ENCODE data around the gene NFIB.
A peak's percentile ranks its signal among the peaks of the same experiment; 100 is the strongest.

Gene NFIB

GRCh38 chr9:14347406-14348122 is 33.6 kb upstream of the NFIB start:
- peak overlapping the region in 8 of 11 experiments; percentile 81 to 91 (median 86); a peak in 13 of 22 replicates for H3K4me2 ChIP-seq
- no peak for TF ChIP-seq Cebpa-rat (IDR thresholded peaks at IDR 0.05)
- no peaks in the 10 kb centered on the region; a peak in 1 of 22 replicates for H3K36me3 ChIP-seq
- H3K27ac ChIP-seq = no peak overlapping the region
- peaks cover 27 to 34% (median 30%) of the 10 kb centered on the region in 11 experiments for H3K9me3 ChIP-seq (replicated peaks in 1 of 11)
- peaks cover 0 to 29% (median 12%) of the 10 kb centered on the region in 11 experiments; a peak in 9 of 22 replicates for H4K20me1 ChIP-seq
- peak overlapping the region in 9 of 10 experiments; percentile 22 to 62 (median 47); a peak in 6 of 20 replicates for H3K4me3 ChIP-seq
- H3K9ac ChIP-seq = no peak overlapping the region
- H3K4me1 ChIP-seq = peaks cover 16 to 24% (median 21%) of the 10 kb centered on the region in 10 experiments; a peak in 18 of 20 replicates
- H3K27me3 ChIP-seq = peaks cover 80 to 93% (median 87%) of the 10 kb centered on the region in 11 experiments

GRCh38 chr9:14346811-14347405 is 33.0 kb upstream of the NFIB start:
- Histone ChIP-seq H4K20me1 (peaks cover 0 to 29% (median 12%) of the 10 kb centered on the region in 11 experiments; a peak in 9 of 22 replicates), H3K4me3 (peak overlapping the region in 3 of 10 experiments; percentile 45 to 62 (median 49); a peak in 2 of 20 replicates), H3K27ac (no peak overlapping the region), H3K9ac (no peak overlapping the region), H3K36me3 (no peaks in the 10 kb centered on the region; a peak in 1 of 22 replicates), H3K9me3 (replicated peaks in 1 of 11) (peaks cover 27 to 34% (median 30%) of the 10 kb centered on the region in 11 experiments), H3K4me1 (peaks cover 16 to 24% (median 21%) of the 10 kb centered on the region in 10 experiments; a peak in 18 of 20 replicates), H3K27me3 (peaks cover 79 to 88% (median 83%) of the 10 kb centered on the region in 11 experiments), H3K4me2 (no peak overlapping the region)
- no peak for TF ChIP-seq Cebpa-rat (IDR thresholded peaks at IDR 0.05)

- H3K4me2 ChIP-seq = no peak overlapping the region
- H3K9ac ChIP-seq = no peak overlapping the region
- H3K4me3 ChIP-seq = no peak overlapping the region
- H3K4me1 ChIP-seq = peaks cover 16 to 24% (median 21%) of the 10 kb centered on the region in 10 experiments; a peak in 18 of 20 replicates
- peaks cover 0 to 28% (median 12%) of the 10 kb centered on the region in 11 experiments; a peak in 9 of 22 replicates for H4K20me1 ChIP-seq
- H3K9me3 ChIP-seq (replicated peaks in 1 of 11) = peaks cover 27 to 34% (median 30%) of the 10 kb centered on the region in 11 experiments
- peaks cover 73 to 82% (median 77%) of the 10 kb centered on the region in 11 experiments for H3K27me3 ChIP-seq
- H3K36me3 ChIP-seq = no peaks in the 10 kb centered on the region; a peak in 1 of 22 replicates
- no peak overlapping the region for H3K27ac ChIP-seq
- TF ChIP-seq Cebpa-rat (IDR thresholded peaks at IDR 0.05) = no peak
Measured at GRCh38 chr9:14346231-14346791, 32.4 kb upstream of the NFIB start.

- Histone ChIP-seq H3K4me1 (peaks cover 16 to 24% (median 21%) of the 10 kb centered on the region in 10 experiments; a peak in 18 of 20 replicates), H3K36me3 (no peaks in the 10 kb centered on the region; a peak in 1 of 22 replicates), H3K4me2 (no peak overlapping the region), H3K27ac (no peak overlapping the region), H3K4me3 (no peak overlapping the region), H3K9ac (no peak overlapping the region), H3K27me3 (peaks cover 66 to 75% (median 70%) of the 10 kb centered on the region in 11 experiments), H4K20me1 (peaks cover 0 to 24% (median 11%) of the 10 kb centered on the region in 11 experiments; a peak in 9 of 22 replicates), H3K9me3 (replicated peaks in 1 of 11) (peaks cover 27 to 34% (median 30%) of the 10 kb centered on the region in 11 experiments)
- no peak for TF ChIP-seq Cebpa-rat (IDR thresholded peaks at IDR 0.05)
Measured at GRCh38 chr9:14345354-14346230, 31.7 kb upstream of the NFIB start.

GRCh38 chr9:14344941-14345353 is 31.0 kb upstream of the NFIB start:
- Histone ChIP-seq H4K20me1 (peaks cover 0 to 23% (median 10%) of the 10 kb centered on the region in 11 experiments; a peak in 9 of 22 replicates), H3K4me3 (no peak overlapping the region), H3K27me3 (peaks cover 60 to 69% (median 63%) of the 10 kb centered on the region in 11 experiments), H3K27ac (no peak overlapping the region), H3K36me3 (no peaks in the 10 kb centered on the region; a peak in 1 of 22 replicates), H3K4me1 (peaks cover 15 to 22% (median 19%) of the 10 kb centered on the region in 10 experiments; a peak in 18 of 20 replicates), H3K9ac (no peak overlapping the region), H3K4me2 (no peak overlapping the region), H3K9me3 (replicated peaks in 1 of 11) (peaks cover 27 to 34% (median 30%) of the 10 kb centered on the region in 11 experiments)
- TF ChIP-seq Cebpa-rat (IDR thresholded peaks at IDR 0.05) = no peak

GRCh38 chr9:14344053-14344524 is 30.1 kb upstream of the NFIB start:
- Histone ChIP-seq H3K27ac (no peak overlapping the region), H3K4me1 (peaks cover 7 to 13% (median 11%) of the 10 kb centered on the region in 10 experiments; a peak in 16 of 20 replicates), H3K27me3 (peaks cover 51 to 60% (median 54%) of the 10 kb centered on the region in 11 experiments), H3K36me3 (no peaks in the 10 kb centered on the region; a peak in 1 of 22 replicates), H3K4me3 (no peak overlapping the region), H3K9me3 (replicated peaks in 1 of 11) (peaks cover 27 to 34% (median 30%) of the 10 kb centered on the region in 11 experiments), H3K9ac (no peak overlapping the region), H4K20me1 (peaks cover 0 to 14% (median 2%) of the 10 kb centered on the region in 11 experiments; a peak in 7 of 22 replicates), H3K4me2 (no peak overlapping the region)
- no peak for TF ChIP-seq Cebpa-rat (IDR thresholded peaks at IDR 0.05)

- Histone ChIP-seq H3K9ac (no peak overlapping the region), H4K20me1 (peaks cover 0 to 8% (median 0%) of the 10 kb centered on the region in 11 experiments; a peak in 4 of 22 replicates), H3K36me3 (no peaks in the 10 kb centered on the region; a peak in 1 of 22 replicates), H3K27me3 (peaks cover 45 to 54% (median 48%) of the 10 kb centered on the region in 11 experiments), H3K4me1 (peaks cover 1 to 7% (median 4%) of the 10 kb centered on the region in 10 experiments; a peak in 15 of 20 replicates), H3K4me3 (no peak overlapping the region), H3K4me2 (no peak overlapping the region), H3K27ac (no peak overlapping the region), H3K9me3 (replicated peaks in 1 of 11) (peaks cover 27 to 34% (median 30%) of the 10 kb centered on the region in 11 experiments)
- TF ChIP-seq Cebpa-rat (IDR thresholded peaks at IDR 0.05) = no peak
Measured at GRCh38 chr9:14343261-14344031, 29.5 kb upstream of the NFIB start.

All from BLaER1 treated with 17β-estradiol and CSF1 and Interleukin-3, amounts not matched to agents 10 nM and 100 nM (cell line).